ENCODE measurements around the gene UROS. TPM values are rescaled to one million over a fixed set of nuclear protein-coding genes. Genes with fewer than 3 reads are reported as not detected.

Gene UROS
- polyA plus RNA-seq, 1 of the 3 experiments (the other 2 are of a cell fraction): 49.2 TPM

DNA sequence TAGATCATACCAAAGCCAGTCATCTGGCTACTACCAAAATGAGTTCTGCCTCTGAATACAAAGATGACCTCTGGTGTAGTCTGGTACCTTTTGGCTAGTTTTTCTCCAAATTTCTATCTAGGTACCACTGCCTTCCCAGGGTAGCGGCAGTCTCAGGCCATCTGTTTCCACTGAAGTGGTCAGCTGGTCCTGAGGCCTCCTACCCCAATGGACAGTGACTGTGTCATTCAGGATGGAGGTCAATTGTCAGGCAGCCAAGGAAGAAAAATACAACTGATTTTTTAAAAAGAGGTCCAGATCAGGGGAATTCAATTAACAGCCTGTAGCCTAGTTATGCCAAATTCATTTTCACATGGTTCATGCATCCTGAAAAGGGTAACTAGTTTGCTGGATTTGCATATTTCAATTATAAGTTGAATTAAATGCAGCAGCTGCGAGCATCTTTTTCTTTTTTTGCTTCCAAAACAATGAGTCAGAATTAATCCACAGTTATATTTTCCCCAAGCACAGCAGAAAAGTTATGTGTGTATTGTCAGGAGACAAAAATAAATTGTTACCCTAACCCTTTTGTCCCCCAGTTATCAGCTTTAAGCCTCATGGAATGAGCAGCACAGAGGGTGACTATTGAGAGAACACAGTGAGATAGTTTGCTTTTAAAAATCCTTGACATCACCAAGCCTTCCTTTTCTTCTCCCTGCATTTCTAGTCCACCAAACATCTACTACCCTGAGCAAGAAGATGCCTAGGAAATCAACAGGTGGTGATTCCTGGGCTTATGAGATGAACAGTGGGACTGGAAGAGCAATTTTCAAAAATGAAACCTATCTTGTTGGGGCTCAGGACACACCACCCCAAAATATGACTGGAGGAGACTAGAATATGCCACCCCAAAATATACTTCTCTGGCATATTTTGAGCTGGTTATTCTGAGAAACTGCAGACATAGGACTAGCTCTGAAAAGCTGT, 28.0 kb upstream of the UROS start:
- no peak overlapping the region for H3K4me3 ChIP-seq (ENCODE audit: low read depth in 2 of 2, low read length in 1 of 2)
- 92% methylated on average over 2 of the region's 2 CpGs for WGBS (ENCODE audit: low lambda C conversion rate)
- ChIA-PET POLR2A (no interaction called here), CTCF (no interaction called here)
- no peaks in the 10 kb centered on the region for H3K4me1 ChIP-seq (ENCODE audit: control insufficient read depth in 1 of 2, insufficient read depth in 2 of 2, low read depth in 1 of 2, low read length in 1 of 2)
- no peak overlapping the region for H3K27ac ChIP-seq (ENCODE audit: low read depth in 2 of 2, low read length in 1 of 2)
- no peaks in the 10 kb centered on the region for H3K9me3 ChIP-seq
- H3K9me2 ChIP-seq: no peaks in the 10 kb centered on the region
- no peaks in the 10 kb centered on the region for H3K27me3 ChIP-seq (ENCODE audit: insufficient read depth)
- H2AFZ ChIP-seq (ENCODE audit: low read depth): no peak overlapping the region
- no peak overlapping the region for H3K9ac ChIP-seq
- no peak overlapping the region for H3K4me2 ChIP-seq
- no peak for DNase-seq
- H4K20me1 ChIP-seq (ENCODE audit: insufficient read depth): no peaks in the 10 kb centered on the region
- no peak for TF ChIP-seq ELF1 (IDR thresholded peaks at IDR 0.05)
- no peak for TF ChIP-seq MXI1 (IDR thresholded peaks at IDR 0.05; ENCODE audit: low read depth, low read length)
- TF ChIP-seq, protein P1, sequence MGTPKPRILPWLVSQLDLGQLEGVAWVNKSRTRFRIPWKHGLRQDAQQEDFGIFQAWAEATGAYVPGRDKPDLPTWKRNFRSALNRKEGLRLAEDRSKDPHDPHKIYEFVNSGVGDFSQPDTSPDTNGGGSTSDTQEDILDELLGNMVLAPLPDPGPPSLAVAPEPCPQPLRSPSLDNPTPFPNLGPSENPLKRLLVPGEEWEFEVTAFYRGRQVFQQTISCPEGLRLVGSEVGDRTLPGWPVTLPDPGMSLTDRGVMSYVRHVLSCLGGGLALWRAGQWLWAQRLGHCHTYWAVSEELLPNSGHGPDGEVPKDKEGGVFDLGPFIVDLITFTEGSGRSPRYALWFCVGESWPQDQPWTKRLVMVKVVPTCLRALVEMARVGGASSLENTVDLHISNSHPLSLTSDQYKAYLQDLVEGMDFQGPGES (IDR thresholded peaks at IDR 0.05; ENCODE audit: low read depth, low read length): no peak
- TF ChIP-seq MEF2A (IDR thresholded peaks at IDR 0.05; ENCODE audit: borderline replicate concordance, low read depth): no peak
- no peak for TF ChIP-seq RFX5 (IDR thresholded peaks at IDR 0.05; ENCODE audit: low read length)
- TF ChIP-seq, protein P2, sequence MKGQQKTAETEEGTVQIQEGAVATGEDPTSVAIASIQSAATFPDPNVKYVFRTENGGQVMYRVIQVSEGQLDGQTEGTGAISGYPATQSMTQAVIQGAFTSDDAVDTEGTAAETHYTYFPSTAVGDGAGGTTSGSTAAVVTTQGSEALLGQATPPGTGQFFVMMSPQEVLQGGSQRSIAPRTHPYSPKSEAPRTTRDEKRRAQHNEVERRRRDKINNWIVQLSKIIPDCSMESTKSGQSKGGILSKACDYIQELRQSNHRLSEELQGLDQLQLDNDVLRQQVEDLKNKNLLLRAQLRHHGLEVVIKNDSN (IDR thresholded peaks at IDR 0.05; ENCODE audit: borderline replicate concordance, low read depth): no peak
- TF ChIP-seq NRF1 (IDR thresholded peaks at IDR 0.05; ENCODE audit: low read depth, low read length): no peak
- TF ChIP-seq GABPA (IDR thresholded peaks at IDR 0.05; ENCODE audit: low read depth): no peak
- no peak for TF ChIP-seq RXRA (IDR thresholded peaks at IDR 0.05; ENCODE audit: borderline replicate concordance, low read depth)
- TF ChIP-seq EP300 (IDR thresholded peaks at IDR 0.05; ENCODE audit: borderline replicate concordance in 1 of 2, low read depth in 1 of 2, low read length in 1 of 2): no peak
- TF ChIP-seq YY1 (IDR thresholded peaks at IDR 0.05; ENCODE audit: low read depth): no peak
- TF ChIP-seq NFIC (IDR thresholded peaks at IDR 0.05; ENCODE audit: borderline replicate concordance): no peak
- no peak for TF ChIP-seq GATA2 (CRISPR knock-in tag; IDR thresholded peaks at IDR 0.05)
- TF ChIP-seq EZH2phosphoT487 (IDR thresholded peaks at IDR 0.05; ENCODE audit: borderline replicate concordance, low read depth): no peak
- no peak for TF ChIP-seq RAD21 (IDR thresholded peaks at IDR 0.05; ENCODE audit: low read length)
- TF ChIP-seq FOXJ3 (CRISPR knock-in tag; IDR thresholded peaks at IDR 0.05): no peak
- no peak for TF ChIP-seq SMC3 (IDR thresholded peaks at IDR 0.05; ENCODE audit: low read depth, low read length)
- TF ChIP-seq FOSL2 (IDR thresholded peaks at IDR 0.05; ENCODE audit: borderline replicate concordance, low read depth): no peak
- no peak for TF ChIP-seq TCF12 (IDR thresholded peaks at IDR 0.05)
- TF ChIP-seq TAF1 (IDR thresholded peaks at IDR 0.05; ENCODE audit: borderline replicate concordance, low read depth, low read length): no peak
- no peaks in the 10 kb centered on the region for H3F3A ChIP-seq (replicated peaks; ENCODE audit: insufficient read depth)
- peaks cover 29 to 56% of the 10 kb centered on the region in 2 experiments for H3K36me3 ChIP-seq (replicated peaks in 1 of 2; ENCODE audit: control insufficient read depth in 1 of 2, insufficient read depth in 2 of 2, low read length in 1 of 2)
- no peaks in the 10 kb centered on the region for H3K79me2 ChIP-seq (ENCODE audit: insufficient read depth)
